NCI-H2171 treated with DMSO at 0.1 percent for 48 hours (cell line): Measurements from ENCODE around the gene EIF4G1.
"Not testable (repeated sequence)": the region's sequence is repeated elsewhere in the genome, so short reads cannot be mapped to it uniquely, and the experiment has no call there.

ENCODE experiments used
- DNase-seq: peaks from one replicate; lab custom pipeline; 2025; lab: John Stamatoyannopoulos, UW

The EIF4G1 gene, protein sequence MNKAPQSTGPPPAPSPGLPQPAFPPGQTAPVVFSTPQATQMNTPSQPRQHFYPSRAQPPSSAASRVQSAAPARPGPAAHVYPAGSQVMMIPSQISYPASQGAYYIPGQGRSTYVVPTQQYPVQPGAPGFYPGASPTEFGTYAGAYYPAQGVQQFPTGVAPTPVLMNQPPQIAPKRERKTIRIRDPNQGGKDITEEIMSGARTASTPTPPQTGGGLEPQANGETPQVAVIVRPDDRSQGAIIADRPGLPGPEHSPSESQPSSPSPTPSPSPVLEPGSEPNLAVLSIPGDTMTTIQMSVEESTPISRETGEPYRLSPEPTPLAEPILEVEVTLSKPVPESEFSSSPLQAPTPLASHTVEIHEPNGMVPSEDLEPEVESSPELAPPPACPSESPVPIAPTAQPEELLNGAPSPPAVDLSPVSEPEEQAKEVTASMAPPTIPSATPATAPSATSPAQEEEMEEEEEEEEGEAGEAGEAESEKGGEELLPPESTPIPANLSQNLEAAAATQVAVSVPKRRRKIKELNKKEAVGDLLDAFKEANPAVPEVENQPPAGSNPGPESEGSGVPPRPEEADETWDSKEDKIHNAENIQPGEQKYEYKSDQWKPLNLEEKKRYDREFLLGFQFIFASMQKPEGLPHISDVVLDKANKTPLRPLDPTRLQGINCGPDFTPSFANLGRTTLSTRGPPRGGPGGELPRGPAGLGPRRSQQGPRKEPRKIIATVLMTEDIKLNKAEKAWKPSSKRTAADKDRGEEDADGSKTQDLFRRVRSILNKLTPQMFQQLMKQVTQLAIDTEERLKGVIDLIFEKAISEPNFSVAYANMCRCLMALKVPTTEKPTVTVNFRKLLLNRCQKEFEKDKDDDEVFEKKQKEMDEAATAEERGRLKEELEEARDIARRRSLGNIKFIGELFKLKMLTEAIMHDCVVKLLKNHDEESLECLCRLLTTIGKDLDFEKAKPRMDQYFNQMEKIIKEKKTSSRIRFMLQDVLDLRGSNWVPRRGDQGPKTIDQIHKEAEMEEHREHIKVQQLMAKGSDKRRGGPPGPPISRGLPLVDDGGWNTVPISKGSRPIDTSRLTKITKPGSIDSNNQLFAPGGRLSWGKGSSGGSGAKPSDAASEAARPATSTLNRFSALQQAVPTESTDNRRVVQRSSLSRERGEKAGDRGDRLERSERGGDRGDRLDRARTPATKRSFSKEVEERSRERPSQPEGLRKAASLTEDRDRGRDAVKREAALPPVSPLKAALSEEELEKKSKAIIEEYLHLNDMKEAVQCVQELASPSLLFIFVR (N-terminal part only)

DNA sequence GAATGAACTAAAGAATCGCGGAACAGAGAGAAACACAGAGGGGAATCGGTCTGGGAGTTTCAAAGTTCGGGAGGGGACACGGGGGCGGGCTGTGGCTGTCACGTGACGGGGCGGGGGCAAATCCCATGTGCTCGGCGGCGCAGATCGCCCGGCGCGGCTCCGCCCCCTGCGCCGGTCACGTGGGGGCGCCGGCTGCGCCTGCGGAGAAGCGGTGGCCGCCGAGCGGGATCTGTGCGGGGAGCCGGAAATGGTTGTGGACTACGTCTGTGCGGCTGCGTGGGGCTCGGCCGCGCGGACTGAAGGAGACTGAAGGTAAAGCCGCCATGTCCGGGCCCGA is at the start of gene EIF4G1:
Gene EIF4G1, plus strand, starts transcription at position 244 of the 337 bp plus-strand sequence. CDS start 1,191 bp downstream, outside the sequence.
- peak; percentile 95 for DNase-seq

DNA sequence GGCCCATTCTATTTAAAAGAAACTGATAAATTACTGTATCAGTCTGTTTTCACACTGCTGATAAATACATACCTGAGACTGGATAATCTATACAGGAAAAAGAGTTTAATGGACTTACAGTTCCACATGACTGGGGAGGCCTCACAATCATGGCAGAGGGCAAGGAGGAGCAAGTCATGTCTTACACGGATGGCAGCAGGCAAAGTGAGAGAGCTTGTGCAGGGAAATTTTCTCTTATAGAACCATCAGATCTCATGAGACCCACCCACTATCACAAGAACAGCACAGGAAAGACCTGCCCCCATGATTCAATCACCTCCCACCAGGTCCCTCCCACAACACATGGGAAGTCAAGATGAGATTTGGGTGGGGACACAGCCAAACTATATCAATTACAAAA is 47.2 kb upstream of the EIF4G1 start:
- DNase-seq, result not testable (repeated sequence)

DNA sequence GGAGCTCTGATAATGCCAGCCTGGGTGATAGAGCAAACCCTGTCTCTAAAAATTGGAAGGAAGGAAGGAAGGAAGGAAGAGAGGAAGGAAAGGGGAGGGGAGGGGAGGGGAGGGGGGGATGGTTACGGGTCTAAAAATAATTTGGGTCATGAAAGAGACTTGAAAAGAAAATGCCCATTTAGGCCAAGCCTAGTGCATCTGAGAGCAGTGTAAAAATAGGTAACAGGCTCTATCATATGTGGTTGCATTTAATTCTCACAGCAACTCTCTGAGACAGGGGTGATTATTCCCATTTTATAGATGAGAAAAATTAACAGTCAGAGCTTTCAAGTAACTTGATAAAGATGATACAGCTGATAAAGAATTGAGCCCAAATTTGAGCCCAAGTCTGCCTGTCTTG is 42.1 kb upstream of the EIF4G1 start:
- DNase-seq, result no peak

DNA sequence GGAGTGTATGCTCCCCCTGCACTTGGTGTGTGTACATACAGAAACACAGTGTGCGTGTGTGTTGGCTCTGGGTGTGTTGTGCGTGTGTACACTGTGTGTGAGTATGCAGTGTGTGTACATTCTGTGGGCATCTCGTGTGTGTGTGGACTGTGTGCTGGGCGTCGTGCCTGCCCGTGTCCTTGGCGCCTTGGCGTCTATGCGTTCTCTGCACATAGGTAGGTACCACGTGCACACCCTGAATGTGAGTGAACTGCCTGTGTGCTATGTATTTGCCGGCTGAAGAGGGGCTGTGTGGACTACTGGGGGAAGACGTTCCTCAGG is 39.1 kb upstream of the EIF4G1 start:
- DNase-seq, result no peak

DNA sequence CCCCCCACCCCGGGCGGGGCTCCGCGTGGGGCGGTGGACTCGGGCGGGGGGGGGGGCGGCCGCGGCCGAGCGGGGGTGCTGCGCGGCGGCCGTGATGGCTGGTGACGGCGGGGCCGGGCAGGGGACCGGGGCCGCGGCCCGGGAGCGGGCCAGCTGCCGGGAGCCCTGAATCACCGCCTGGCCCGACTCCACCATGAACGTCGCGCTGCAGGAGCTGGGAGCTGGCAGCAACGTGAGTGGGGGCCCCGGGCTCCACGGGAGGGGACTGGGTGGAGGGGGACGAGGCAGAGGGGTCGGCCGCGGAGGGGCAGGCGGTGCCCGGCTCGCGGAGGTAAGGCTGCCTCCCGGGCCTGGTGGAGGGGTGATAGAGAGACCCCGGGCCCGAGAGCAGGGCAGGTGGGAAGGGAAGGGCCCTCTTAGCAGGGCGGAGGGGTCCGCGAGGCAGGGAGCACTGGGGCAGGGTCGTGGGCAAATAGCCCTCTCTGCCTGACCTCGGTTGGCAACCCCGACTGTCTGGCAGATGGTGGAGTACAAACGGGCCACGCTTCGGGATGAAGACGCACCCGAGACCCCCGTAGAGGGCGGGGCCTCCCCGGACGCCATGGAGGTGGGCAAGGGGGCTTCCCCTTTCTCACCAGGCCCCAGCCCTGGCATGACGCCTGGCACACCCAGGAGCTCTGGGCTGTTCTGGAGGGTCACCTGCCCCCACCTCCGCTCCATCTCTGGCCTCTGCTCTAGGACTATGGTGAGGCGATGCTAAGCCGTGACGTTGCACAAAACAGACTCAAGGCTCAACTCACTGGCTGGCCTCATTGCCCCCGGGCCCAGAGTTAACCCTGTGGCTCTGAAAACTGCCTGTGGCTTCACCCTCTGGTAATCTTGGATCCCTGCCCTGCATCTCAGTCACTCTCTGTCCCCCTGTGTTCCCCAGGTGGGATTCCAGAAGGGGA is 38.2 kb upstream of the EIF4G1 start, which contains the start of gene ECE2:
Gene ECE2, plus strand, starts transcription at position 62 of the 950 bp plus-strand sequence. Its CDS starts 132 bp downstream, at position 194.
- DNase-seq, result no peak

DNA sequence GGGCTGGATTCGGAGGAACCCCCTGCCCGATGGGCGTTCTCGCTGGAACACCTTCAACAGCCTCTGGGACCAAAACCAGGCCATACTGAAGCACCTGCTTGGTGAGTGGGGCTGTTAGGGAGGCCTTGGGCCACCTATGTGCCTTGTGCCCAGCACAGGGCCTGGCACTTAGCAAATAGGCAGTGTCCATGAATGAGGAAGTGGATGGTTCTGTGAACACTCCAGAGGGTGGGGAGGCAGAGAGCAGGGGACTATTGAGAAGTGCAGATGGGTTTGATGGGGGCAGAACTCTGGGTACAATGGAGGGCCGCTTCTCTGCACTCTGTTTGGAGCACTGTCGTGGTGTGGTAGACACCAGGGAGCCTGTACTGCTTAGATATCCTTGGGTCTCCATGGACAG is 37.0 kb upstream of the EIF4G1 start:
- DNase-seq, result no peak

DNA sequence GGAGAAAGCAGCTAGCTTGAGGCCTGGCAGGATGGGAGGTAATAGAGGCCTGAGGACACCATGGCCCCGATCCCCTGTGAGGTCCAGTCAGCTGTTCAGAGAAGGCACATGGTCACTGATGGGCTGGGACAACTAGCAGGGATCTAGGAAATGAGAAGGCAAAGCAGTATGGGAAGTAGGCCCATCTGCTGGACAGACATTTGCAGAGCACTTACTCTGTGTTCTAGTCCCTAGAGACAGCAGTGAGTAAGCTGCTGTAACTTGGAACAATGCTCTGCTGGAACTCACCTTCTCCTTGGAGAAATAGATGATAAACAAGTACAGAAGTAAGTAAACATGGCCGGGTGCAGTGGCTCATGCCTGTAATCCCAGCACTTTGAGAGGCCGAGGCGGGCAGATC is 31.5 kb upstream of the EIF4G1 start:
- peak; percentile 48 for DNase-seq

DNA sequence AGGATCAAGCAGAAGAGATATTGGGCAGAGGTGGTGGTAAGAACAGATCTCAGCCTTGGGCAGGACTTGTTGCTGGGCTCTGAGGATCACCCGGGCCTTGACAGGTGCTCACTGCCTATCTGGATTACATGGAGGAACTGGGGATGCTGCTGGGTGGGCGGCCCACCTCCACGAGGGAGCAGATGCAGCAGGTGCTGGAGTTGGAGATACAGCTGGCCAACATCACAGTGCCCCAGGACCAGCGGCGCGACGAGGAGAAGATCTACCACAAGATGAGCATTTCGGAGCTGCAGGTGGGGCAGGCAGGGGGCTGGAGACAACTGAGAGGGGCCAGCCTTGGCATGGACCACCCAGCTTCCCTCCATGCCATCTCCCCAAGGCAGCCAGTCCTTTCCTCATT is 30.7 kb upstream of the EIF4G1 start:
- DNase-seq, result no peak

DNA sequence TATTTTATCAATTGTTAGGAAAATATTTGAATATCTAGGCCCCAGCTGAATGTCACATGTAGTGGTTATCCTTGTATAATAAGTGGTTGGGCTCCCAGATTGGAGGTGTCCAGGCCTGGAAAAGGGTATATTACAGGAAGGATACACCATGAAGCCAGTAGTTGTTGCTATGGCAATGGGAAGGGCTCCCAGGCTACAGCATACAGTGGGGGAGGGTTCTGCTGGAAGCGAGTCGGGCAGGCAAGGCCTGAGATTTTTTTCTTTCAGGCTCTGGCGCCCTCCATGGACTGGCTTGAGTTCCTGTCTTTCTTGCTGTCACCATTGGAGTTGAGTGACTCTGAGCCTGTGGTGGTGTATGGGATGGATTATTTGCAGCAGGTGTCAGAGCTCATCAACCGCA is 29.7 kb upstream of the EIF4G1 start:
- peak; percentile 54 for DNase-seq

DNA sequence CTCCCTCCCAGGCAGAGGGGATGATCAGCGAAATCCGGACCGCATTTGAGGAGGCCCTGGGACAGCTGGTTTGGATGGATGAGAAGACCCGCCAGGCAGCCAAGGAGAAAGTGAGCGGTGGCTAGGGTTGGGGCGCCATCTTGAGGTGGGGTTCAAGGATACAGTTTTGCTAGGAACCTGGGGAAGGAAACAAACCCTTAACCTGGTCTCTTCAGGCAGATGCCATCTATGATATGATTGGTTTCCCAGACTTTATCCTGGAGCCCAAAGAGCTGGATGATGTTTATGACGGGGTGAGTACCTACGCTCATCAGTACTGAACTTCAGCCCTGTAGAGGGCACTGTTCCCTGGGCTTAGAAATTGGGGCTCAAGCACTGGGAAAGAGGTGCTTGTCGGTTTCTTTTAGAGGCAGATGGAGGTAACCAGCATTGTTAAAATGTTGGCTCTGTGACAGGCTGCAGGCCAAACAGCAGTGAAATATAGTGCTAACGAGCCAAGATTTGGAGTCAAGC is 24.9 kb upstream of the EIF4G1 start:
- peak; percentile 79 for DNase-seq

DNA sequence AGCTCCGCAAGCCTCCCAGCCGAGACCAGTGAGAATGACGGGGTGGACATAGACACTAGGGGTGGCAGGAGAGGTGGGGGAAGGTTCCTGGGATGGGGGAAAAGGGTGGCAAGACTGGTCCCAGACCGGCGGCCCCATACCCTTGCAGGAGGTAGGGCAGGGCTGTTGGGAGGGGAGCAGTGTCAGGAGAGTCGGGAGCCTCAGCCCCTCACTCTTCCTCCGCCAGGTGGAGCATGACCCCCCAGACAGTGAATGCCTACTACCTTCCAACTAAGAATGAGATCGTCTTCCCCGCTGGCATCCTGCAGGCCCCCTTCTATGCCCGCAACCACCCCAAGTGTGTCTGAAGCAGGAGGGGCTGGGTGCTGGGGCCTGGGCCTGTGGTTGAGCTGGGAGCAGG is 24.1 kb upstream of the EIF4G1 start:
- no peak for DNase-seq

DNA sequence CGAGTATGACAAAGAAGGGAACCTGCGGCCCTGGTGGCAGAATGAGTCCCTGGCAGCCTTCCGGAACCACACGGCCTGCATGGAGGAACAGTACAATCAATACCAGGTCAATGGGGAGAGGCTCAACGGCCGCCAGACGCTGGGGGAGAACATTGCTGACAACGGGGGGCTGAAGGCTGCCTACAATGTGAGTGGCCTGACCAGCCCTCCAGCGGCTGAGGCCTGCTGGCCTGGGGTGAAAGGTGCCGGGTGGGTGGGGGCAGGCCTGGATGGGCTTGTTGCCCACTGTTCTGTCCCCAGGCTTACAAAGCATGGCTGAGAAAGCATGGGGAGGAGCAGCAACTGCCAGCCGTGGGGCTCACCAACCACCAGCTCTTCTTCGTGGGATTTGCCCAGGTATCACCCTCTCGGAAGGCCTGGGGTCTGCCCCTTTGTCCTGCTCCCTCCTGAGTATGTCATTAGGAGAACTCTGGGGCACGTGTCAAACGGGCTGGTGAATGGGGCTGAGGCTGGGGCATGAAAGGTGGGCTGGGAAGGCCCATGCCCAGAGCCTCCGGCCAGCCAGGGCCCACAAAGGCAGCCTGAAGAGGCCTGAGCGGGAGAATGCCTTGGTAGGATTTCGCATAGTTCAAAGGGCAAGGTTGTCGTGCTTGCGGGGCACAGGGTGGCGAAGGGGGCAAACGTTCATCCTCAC is 23.2 kb upstream of the EIF4G1 start:
- no peak for DNase-seq

DNA sequence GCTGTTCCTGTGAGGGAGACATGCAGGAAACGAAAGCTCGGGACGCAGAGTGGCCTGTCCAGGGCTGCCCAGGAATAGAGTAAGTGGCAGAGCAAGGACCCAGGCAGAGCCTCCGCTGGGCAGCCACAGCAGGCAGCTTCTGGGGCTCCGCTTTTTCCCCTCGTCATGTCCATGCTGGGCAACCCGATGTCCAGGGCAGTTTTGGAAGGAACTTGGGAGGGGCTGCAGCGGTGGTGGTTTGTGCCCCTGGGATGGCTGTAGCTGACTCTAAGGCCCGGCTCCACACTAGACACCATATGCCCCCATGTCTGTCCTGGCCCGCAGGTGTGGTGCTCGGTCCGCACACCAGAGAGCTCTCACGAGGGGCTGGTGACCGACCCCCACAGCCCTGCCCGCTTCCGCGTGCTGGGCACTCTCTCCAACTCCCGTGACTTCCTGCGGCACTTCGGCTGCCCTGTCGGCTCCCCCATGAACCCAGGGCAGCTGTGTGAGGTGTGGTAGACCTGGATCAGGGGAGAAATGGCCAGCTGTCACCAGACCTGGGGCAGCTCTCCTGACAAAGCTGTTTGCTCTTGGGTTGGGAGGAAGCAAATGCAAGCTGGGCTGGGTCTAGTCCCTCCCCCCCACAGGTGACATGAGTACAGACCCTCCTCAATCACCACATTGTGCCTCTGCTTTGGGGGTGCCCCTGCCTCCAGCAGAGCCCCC is 22.5 kb upstream of the EIF4G1 start:
- no peak for DNase-seq

DNA sequence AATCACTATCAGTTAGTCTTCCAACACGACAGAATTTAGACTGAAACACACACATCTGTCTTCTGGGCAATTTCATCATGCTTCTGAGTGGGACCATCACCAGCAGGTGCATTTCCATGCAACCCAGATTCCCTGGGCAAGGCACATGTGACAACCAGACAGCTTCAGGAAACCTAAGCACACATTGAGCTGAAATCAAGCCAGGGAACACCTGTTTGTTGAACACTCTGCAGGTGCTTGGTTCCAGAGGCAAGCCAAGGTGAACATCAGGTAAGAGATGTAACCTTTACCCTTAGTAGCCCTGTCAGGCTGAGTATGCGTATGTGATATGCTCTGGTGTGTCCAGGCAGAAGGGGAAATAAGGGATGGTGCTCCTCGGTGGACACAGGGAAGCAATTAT is 18.6 kb upstream of the EIF4G1 start:
- DNase-seq, result peak; percentile 14

DNA sequence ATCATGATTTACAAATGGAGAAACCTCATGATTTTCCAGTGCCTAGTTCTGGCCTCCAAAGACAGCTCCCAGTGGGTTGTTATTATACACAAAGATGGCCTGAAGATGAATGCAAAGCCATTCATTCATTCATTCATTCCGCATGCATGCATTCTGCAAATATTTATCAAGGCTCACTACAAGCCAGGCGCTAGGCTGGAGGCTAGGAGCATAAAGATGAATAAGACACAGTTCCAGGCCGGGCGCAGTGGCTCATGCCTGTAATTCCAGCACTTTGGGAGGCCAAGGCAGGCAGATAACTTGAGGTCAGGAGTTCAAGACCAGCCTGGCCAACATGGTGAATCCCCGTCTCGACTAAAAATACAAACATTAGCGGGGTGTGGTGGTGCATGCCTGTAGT is 17.8 kb upstream of the EIF4G1 start:
- no peak for DNase-seq

DNA sequence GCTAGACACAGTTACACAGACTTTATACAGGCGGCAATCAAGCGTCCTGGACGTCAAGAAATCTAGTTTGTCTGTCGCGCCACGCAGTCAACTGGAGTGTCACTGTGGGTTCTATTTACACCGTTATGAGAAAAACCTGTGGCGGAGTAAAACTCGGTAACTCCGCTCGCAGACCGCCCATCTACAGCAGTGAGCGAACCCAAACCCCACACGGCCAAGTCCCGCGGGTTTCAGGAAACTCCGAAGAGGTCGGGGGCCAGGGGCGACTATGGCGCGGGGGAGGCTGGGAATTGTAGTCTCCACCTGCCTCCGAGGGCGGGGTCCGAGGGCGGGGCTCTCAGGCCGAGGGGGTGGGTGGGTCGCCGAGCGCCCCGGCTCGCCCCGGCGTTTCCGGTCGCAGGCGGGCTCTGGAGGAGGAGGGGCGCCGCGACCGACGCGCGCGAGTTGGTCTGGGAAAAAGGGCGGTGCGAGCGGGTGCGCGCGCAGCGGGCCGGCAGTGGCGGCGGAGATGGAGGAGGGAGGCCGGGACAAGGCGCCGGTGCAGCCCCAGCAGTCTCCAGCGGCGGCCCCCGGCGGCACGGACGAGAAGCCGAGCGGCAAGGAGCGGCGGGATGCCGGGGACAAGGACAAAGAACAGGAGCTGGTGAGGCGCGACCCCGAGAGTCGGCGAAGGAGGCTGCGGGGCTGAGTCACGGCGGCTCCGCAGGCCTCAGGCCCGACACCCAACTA is 15.5 kb upstream of the EIF4G1 start, which contains the start of gene PSMD2:
Gene PSMD2, plus strand, starts transcription at position 483 of the 729 bp plus-strand sequence. Its CDS starts 26 bp downstream, at position 509.
- peak; percentile 94 for DNase-seq

DNA sequence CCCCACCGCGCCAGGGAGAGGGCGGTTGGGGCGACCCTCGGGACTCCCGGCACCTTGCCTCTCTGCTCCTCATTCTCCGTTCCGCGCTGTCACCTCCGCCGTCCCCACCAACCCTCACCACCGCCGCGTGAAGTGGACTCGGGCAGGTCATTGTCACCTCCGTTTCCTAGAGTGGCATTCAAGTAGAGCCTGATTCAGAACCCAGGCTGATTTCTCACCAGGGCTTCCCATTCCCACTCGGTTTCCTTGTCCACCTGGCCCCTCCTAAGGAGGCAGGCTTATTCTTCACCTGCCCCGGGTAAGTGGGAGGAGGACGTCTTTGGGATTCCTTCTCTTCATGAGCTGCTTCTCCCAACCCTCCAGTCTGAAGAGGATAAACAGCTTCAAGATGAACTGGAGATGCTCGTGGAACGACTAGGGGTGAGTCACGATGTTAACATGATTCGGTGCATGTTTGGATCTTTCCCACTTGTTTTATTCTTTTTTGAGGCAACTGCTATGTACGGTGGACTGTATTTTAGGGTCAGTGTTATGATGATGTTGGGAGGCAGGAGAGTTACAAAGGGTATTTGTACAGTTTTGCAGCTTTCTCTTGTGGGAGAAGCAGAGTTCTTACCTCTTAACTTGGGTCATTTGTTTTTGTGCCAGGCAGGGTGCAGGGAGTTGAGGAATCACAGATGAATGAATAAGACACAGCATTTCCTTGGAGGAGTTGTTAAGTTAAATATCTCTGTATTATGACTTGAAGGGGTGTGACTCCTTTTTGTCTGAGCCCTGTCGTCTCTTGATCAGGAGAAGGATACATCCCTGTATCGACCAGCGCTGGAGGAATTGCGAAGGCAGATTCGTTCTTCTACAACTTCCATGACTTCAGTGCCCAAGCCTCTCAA is 14.7 kb upstream of the EIF4G1 start:
- no peak for DNase-seq

DNA sequence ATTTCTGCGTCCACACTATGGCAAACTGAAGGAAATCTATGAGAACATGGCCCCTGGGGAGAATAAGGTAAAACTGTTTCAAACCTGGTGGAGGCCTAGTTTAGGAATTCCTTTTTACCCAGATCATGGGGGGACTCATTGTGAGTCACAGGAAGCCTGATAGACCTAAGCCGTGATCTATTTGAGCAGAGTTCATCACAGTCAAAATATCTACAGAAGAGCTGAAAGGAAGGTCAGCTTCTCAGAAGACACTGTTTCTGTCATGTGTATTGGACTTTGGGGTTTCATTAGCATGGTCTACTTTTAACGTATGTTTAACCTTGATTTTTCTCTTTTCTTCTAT is 14.1 kb upstream of the EIF4G1 start:
- no peak for DNase-seq
